DND-41 (cell line): ENCODE data around the gene IFFO2.

Experiments used
- EZH2 ChIP-seq: IDR thresholded peaks from 3 replicates; pipeline ENCODE4 v1.6.1; 2012; ENCODE audit warnings: borderline replicate concordance, low read depth, mild to moderate bottlenecking, moderate library complexity, low read length, inconsistent platforms; ENCODE audit not compliant: severe bottlenecking
- TF ChIP-seq, protein P1 (sequence below): IDR thresholded peaks from 2 replicates; pipeline ENCODE4 v1.5.1; 2012; ENCODE audit warnings: borderline replicate concordance, low read length, moderate library complexity, mild to moderate bottlenecking; ENCODE audit not compliant: poor library complexity, severe bottlenecking; ENCODE audit errors: extremely low read depth

DNA sequence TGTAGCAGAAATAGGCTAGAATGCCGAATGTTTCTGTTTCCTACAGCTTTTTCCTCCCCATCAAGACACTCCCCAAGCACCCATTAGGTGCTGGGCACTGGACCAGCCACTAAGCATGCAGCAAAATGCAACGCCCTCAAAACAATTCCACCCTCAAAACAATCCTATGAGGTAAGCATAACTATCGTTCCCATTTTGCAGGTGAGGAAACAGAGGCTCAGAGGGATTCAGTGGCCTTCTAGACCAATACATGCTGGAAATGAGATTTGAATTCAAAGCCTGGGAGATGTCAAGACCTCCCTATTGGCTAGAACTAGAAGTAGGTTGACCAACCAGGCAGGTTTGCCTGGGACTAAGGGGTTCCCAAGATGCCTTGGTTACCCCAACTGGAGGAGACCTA is 43.9 kb downstream of the IFFO2 start:
- TF ChIP-seq, protein P1, sequence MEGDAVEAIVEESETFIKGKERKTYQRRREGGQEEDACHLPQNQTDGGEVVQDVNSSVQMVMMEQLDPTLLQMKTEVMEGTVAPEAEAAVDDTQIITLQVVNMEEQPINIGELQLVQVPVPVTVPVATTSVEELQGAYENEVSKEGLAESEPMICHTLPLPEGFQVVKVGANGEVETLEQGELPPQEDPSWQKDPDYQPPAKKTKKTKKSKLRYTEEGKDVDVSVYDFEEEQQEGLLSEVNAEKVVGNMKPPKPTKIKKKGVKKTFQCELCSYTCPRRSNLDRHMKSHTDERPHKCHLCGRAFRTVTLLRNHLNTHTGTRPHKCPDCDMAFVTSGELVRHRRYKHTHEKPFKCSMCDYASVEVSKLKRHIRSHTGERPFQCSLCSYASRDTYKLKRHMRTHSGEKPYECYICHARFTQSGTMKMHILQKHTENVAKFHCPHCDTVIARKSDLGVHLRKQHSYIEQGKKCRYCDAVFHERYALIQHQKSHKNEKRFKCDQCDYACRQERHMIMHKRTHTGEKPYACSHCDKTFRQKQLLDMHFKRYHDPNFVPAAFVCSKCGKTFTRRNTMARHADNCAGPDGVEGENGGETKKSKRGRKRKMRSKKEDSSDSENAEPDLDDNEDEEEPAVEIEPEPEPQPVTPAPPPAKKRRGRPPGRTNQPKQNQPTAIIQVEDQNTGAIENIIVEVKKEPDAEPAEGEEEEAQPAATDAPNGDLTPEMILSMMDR: no peak
- TF ChIP-seq EZH2: no peak
